WTC11 (cell line): ENCODE results near the gene FATE1.

Experiments used
- ESRRA ChIP-seq: sonication (generic); formaldehyde crosslinking; IDR thresholded peaks from 2 replicates; pipeline ENCODE4 v1.8.1; 2022; ENCODE audit warnings: mild to moderate bottlenecking, missing genetic modification reagents, borderline replicate concordance
- JUN ChIP-seq: sonication (generic); formaldehyde crosslinking; IDR thresholded peaks from 2 replicates; pipeline ENCODE4 v1.8.0; 2023; ENCODE audit warnings: mild to moderate bottlenecking, missing genetic modification reagents
- TF ChIP-seq, protein P1 (sequence below): fragments of 200-600 bp; IDR thresholded peaks from 2 replicates; pipeline ENCODE4 v1.8.0; 2022; ENCODE audit warnings: antibody characterized with exemption
- TF ChIP-seq, protein P2 (sequence below): sonication (generic); formaldehyde crosslinking; IDR thresholded peaks from 2 replicates; pipeline ENCODE4 v1.8.0; 2022; ENCODE audit warnings: mild to moderate bottlenecking, missing genetic modification reagents
- TF ChIP-seq, protein P3 (sequence below): sonication (generic); formaldehyde crosslinking; IDR thresholded peaks from 2 replicates; pipeline ENCODE4 v1.8.0; 2022; ENCODE audit warnings: mild to moderate bottlenecking, missing genetic modification reagents
- TF ChIP-seq, protein P4 (sequence below): sonication (generic); formaldehyde crosslinking; IDR thresholded peaks from 2 replicates; pipeline ENCODE4 v1.8.1; 2022; ENCODE audit warnings: low read depth, missing genetic modification reagents, borderline replicate concordance
- TF ChIP-seq, protein P5 (sequence below): fragments of 250-450 bp; sonication (Bioruptor Pico); IDR thresholded peaks from 2 replicates; pipeline ENCODE4 v1.9.0; 2021; ENCODE audit warnings: moderate library complexity, mild to moderate bottlenecking, inconsistent platforms, borderline replicate concordance

DNA sequence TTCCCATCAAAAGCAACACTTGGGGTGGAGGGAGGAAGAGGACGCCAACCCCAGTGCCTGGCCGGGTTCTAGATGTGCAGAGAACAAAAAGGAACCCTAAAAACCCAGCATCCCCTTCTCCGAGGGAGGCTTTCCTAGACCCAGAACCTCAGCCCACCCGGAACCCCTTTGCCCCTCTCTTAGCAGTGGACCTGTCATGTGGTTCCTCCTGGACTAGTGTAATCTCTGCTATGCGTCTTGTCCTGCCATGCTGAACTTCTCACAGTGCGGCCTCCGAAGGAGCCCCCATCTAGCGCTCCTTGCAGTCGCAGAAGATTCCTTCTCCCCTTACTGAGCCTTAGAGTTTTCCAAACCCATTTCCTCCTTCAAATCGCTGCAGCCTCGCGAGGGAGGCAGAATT lies 21.7 kb upstream of the FATE1 start:
- TF ChIP-seq, protein P1, sequence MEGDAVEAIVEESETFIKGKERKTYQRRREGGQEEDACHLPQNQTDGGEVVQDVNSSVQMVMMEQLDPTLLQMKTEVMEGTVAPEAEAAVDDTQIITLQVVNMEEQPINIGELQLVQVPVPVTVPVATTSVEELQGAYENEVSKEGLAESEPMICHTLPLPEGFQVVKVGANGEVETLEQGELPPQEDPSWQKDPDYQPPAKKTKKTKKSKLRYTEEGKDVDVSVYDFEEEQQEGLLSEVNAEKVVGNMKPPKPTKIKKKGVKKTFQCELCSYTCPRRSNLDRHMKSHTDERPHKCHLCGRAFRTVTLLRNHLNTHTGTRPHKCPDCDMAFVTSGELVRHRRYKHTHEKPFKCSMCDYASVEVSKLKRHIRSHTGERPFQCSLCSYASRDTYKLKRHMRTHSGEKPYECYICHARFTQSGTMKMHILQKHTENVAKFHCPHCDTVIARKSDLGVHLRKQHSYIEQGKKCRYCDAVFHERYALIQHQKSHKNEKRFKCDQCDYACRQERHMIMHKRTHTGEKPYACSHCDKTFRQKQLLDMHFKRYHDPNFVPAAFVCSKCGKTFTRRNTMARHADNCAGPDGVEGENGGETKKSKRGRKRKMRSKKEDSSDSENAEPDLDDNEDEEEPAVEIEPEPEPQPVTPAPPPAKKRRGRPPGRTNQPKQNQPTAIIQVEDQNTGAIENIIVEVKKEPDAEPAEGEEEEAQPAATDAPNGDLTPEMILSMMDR, result no peak
- TF ChIP-seq JUN (CRISPR knock-in tag) (no peak), ESRRA (no peak)
- TF ChIP-seq, protein P2, sequence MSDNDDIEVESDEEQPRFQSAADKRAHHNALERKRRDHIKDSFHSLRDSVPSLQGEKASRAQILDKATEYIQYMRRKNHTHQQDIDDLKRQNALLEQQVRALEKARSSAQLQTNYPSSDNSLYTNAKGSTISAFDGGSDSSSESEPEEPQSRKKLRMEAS, result no peak
- TF ChIP-seq, protein P3, sequence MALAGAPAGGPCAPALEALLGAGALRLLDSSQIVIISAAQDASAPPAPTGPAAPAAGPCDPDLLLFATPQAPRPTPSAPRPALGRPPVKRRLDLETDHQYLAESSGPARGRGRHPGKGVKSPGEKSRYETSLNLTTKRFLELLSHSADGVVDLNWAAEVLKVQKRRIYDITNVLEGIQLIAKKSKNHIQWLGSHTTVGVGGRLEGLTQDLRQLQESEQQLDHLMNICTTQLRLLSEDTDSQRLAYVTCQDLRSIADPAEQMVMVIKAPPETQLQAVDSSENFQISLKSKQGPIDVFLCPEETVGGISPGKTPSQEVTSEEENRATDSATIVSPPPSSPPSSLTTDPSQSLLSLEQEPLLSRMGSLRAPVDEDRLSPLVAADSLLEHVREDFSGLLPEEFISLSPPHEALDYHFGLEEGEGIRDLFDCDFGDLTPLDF, result no peak
- TF ChIP-seq, protein P4, sequence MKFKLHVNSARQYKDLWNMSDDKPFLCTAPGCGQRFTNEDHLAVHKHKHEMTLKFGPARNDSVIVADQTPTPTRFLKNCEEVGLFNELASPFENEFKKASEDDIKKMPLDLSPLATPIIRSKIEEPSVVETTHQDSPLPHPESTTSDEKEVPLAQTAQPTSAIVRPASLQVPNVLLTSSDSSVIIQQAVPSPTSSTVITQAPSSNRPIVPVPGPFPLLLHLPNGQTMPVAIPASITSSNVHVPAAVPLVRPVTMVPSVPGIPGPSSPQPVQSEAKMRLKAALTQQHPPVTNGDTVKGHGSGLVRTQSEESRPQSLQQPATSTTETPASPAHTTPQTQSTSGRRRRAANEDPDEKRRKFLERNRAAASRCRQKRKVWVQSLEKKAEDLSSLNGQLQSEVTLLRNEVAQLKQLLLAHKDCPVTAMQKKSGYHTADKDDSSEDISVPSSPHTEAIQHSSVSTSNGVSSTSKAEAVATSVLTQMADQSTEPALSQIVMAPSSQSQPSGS (CRISPR knock-in tag), result no peak
- TF ChIP-seq, protein P5, sequence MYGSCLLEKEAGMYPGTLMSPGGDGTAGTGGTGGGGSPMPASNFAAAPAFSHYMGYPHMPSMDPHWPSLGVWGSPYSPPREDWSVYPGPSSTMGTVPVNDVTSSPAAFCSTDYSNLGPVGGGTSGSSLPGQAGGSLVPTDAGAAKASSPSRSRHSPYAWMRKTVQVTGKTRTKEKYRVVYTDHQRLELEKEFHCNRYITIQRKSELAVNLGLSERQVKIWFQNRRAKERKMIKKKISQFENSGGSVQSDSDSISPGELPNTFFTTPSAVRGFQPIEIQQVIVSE (CRISPR knock-in tag), result no peak
